D721Med (cell line): Measurements from ENCODE around the gene TRIM69.
"Not testable (repeated sequence)": the region's sequence is repeated elsewhere in the genome, so short reads cannot be mapped to it uniquely, and the experiment has no call there.

Source experiments
- DNase-seq: peaks from one replicate; pipeline ENCODE4 v3.0.0; 2011; ENCODE audit warnings: low spot score; ENCODE audit not compliant: insufficient read length
- FAIRE-seq: peaks from 2 replicates; lab custom pipeline; 2011; peaks lifted over from hg19 to GRCh38; lab: Jason Lieb, UNC
- CTCF ChIP-seq: IDR thresholded peaks from 2 replicates; pipeline ENCODE4 v1.5.1; 2012; ENCODE audit warnings: mild to moderate bottlenecking, control low read depth; ENCODE audit not compliant: insufficient read depth; ENCODE audit errors: missing control alignments

TRIM69 gene

GRCh38 chr15:44775953-44776352, 39.6 kb downstream of the TRIM69 start:
- no peak for FAIRE-seq
- TF ChIP-seq CTCF, result no peak
- no peak for DNase-seq

- TF ChIP-seq CTCF, result no peak
- no peak for FAIRE-seq
- no peak for DNase-seq
These were observed 43.4 kb downstream of the TRIM69 start for GRCh38 chr15:44779761-44780160.

- DNase-seq (no peak), FAIRE-seq (no peak)
- no peak for TF ChIP-seq CTCF
These were observed 44.3 kb downstream of the TRIM69 start for GRCh38 chr15:44780608-44781007.

GRCh38 chr15:44781128-44781810, 44.9 kb downstream of the TRIM69 start:
- no peak for TF ChIP-seq CTCF
- no peak for DNase-seq
- no peak for FAIRE-seq

- FAIRE-seq, result no peak
- TF ChIP-seq CTCF, result no peak
- DNase-seq, result no peak
These were observed 46.2 kb downstream of the TRIM69 start for GRCh38 chr15:44782516-44782915.

GRCh38 chr15:44784918-44785274, 48.6 kb downstream of the TRIM69 start:
- not testable (repeated sequence) for FAIRE-seq, DNase-seq

GRCh38 chr15:44788748-44789147, 52.4 kb downstream of the TRIM69 start:
- no peak for FAIRE-seq
- no peak for DNase-seq

More at GRCh38 chr15:44788748-44789147, 52.4 kb downstream of the TRIM69 start:
- no peak for TF ChIP-seq CTCF
